Activated CD4-positive, alpha-beta T cell treated with anti-CD3 and anti-CD28 coated beads for 36 hours (primary cell): ENCODE results near the gene CTSC. TPM values are rescaled to one million over a fixed set of nuclear protein-coding genes. Genes with fewer than 3 reads are reported as not detected.
A peak's percentile ranks its signal among the peaks of the same experiment; 100 is the strongest.
"Not testable (repeated sequence)": the region's sequence is repeated elsewhere in the genome, so short reads cannot be mapped to it uniquely, and the experiment has no call there.

ENCODE experiments used
- ATAC-seq: fragments of 200-7000 bp; cut with Tn5 transposase; one replicate; pipeline ENCODE4 v1.10.0; 2021; ENCODE audit warnings: mild to moderate bottlenecking, moderate library complexity
- CTCF ChIA-PET: fragments of 350-600 bp; sonication (Branson Sonifier 250); formaldehyde crosslinking; loops from one replicate; lab custom pipeline; 2021; ENCODE audit warnings: antibody characterized with exemption; lab: Charles Lee
- POLR2A ChIA-PET: fragments of 350-600 bp; sonication (Branson Sonifier 250); formaldehyde crosslinking; loops from one replicate; lab custom pipeline; 2021; ENCODE audit warnings: antibody characterized with exemption, inconsistent platforms; lab: Charles Lee
- DNase-seq: peaks from one replicate; pipeline ENCODE4 v3.0.0-alpha.2; 2020
- H3K27ac Mint-ChIP-seq: one replicate; pipeline ENCODE4 v1.8.0; 2021; ENCODE audit warnings: mixed read lengths
- H3K27me3 Mint-ChIP-seq: one replicate; pipeline ENCODE4 v1.8.0; 2021; ENCODE audit warnings: mixed read lengths
- H3K36me3 Mint-ChIP-seq: one replicate; pipeline ENCODE4 v1.8.0; 2021; ENCODE audit warnings: low read depth, mixed read lengths
- H3K4me1 Mint-ChIP-seq: one replicate; pipeline ENCODE4 v1.8.0; 2021; ENCODE audit warnings: mixed read lengths
- H3K4me3 Mint-ChIP-seq: one replicate; pipeline ENCODE4 v1.8.0; 2021; ENCODE audit warnings: mild to moderate bottlenecking, moderate library complexity, mixed read lengths
- H3K9me3 Mint-ChIP-seq: one replicate; pipeline ENCODE4 v1.8.0; 2021; ENCODE audit warnings: low read depth, mixed read lengths
- intact Hi-C, 2 experiments: fragments of 100-400 bp; cut with DNase I in 1 of 2; cut with micrococcal nuclease in 1 of 2; formaldehyde crosslinking; loops; one replicate each; pipeline versions ENCODE4 v1.14.2 to v1.15.1; 2022 to 2024; cut with DNase I, micrococcal nuclease
- total RNA-seq, 2 experiments: library from RNA; stranded (reverse); gene quantifications; one replicate each; pipeline ENCODE4 v1.2.3, GENCODE V29; 2021

CTSC gene
- total RNA-seq, 2 experiments from 2014 or later: 53.1 to 59.4 TPM

- Mint-ChIP-seq H3K27ac (no peak overlapping the region), H3K27me3 (no peaks in the 10 kb centered on the region), H3K4me3 (no peak overlapping the region), H3K9me3 (no peaks in the 10 kb centered on the region), H3K4me1 (peaks cover 61% of the 10 kb centered on the region), H3K36me3 (peaks cover 57% of the 10 kb centered on the region)
- DNase-seq (no peak), ATAC-seq (no peak)
- intact Hi-C loops: no loop called here
- CTCF ChIA-PET: interaction anchor here (0.7 kb wide), 1 partner anchor 71 kb away, joined by 3 read pairs; no protein-coding TSS in a partner anchor
- POLR2A ChIA-PET: no interaction called here
These were observed 4.7 kb downstream of the CTSC start for GRCh38 chr11:88332851-88333250.

GRCh38 chr11:88330826-88331428 lies 6.6 kb downstream of the CTSC start:
- POLR2A ChIA-PET: interaction anchor here (0.7 to 0.8 kb wide), 2 partner anchors 13 to 29 kb away, joined by 4 read pairs; no protein-coding TSS in a partner anchor
- H3K27ac Mint-ChIP-seq: no peak overlapping the region
- DNase-seq (no peak), ATAC-seq (no peak)
- CTCF ChIA-PET: interaction anchor here (1.1 kb wide), 1 partner anchor 37 kb away, joined by 3 read pairs; no protein-coding TSS in a partner anchor
- H3K27me3 Mint-ChIP-seq: no peaks in the 10 kb centered on the region
- no peaks in the 10 kb centered on the region for H3K9me3 Mint-ChIP-seq
- intact Hi-C loops: no loop called here
- H3K4me1 Mint-ChIP-seq: peaks cover 79% of the 10 kb centered on the region
- H3K36me3 Mint-ChIP-seq: peaks cover 70% of the 10 kb centered on the region
- H3K4me3 Mint-ChIP-seq: no peak overlapping the region

- H3K27me3 Mint-ChIP-seq: no peaks in the 10 kb centered on the region
- ChIA-PET POLR2A (interaction anchor here (0.6 to 0.9 kb wide), 3 partner anchors 25 to 91 kb away, joined by 3 to 4 read pairs (median 3); no protein-coding TSS in a partner anchor), CTCF (no interaction called here)
- H3K4me1 Mint-ChIP-seq: peaks cover 81% of the 10 kb centered on the region
- ATAC-seq: no peak
- H3K9me3 Mint-ChIP-seq: no peaks in the 10 kb centered on the region
- H3K27ac Mint-ChIP-seq: no peak overlapping the region
- DNase-seq: no peak
- intact Hi-C loops: no loop called here
- no peak overlapping the region for H3K4me3 Mint-ChIP-seq
- H3K36me3 Mint-ChIP-seq: peaks cover 65% of the 10 kb centered on the region
These were observed 7.8 kb downstream of the CTSC start for GRCh38 chr11:88329563-88330250.

GRCh38 chr11:88327462-88328143 lies 9.9 kb downstream of the CTSC start:
- intact Hi-C loops: no loop called here
- Mint-ChIP-seq H3K9me3 (no peaks in the 10 kb centered on the region), H3K36me3 (peaks cover 72% of the 10 kb centered on the region), H3K4me3 (no peak overlapping the region), H3K27me3 (no peaks in the 10 kb centered on the region), H3K4me1 (peaks cover 86% of the 10 kb centered on the region), H3K27ac (no peak overlapping the region)
- peak; percentile 45 for ATAC-seq
- ChIA-PET CTCF (interaction anchor here (0.6 to 1.4 kb wide), 8 partner anchors 9 to 216 kb away, joined by 3 to 5 read pairs (median 3); no protein-coding TSS in a partner anchor), POLR2A (interaction anchor here (1.0 kb wide), 1 partner anchor 10 kb away, joined by 4 read pairs; the partner anchor contains the start of gene CTSC)
- no peak for DNase-seq

- Mint-ChIP-seq H3K4me3 (no peak overlapping the region), H3K9me3 (no peaks in the 10 kb centered on the region), H3K27ac (no peak overlapping the region), H3K27me3 (no peaks in the 10 kb centered on the region), H3K4me1 (peaks cover 88% of the 10 kb centered on the region), H3K36me3 (peaks cover 77% of the 10 kb centered on the region)
- ATAC-seq (no peak), DNase-seq (no peak)
- ChIA-PET POLR2A (interaction anchor here (0.6 kb wide), 1 partner anchor 32 kb away, joined by 3 read pairs; no protein-coding TSS in a partner anchor), CTCF (interaction anchor here (0.6 to 1.2 kb wide), 5 partner anchors 9 to 217 kb away, joined by 3 to 5 read pairs (median 3); no protein-coding TSS in a partner anchor)
- intact Hi-C loops: no loop called here
These were observed 10.5 kb downstream of the CTSC start for GRCh38 chr11:88327061-88327460.

- no peak overlapping the region for H3K4me3 Mint-ChIP-seq
- ChIA-PET CTCF (no interaction called here), POLR2A (interaction anchor here (0.6 kb wide), 1 partner anchor 33 kb away, joined by 3 read pairs; no protein-coding TSS in a partner anchor)
- intact Hi-C loops: no loop called here
- peaks cover 89% of the 10 kb centered on the region for H3K4me1 Mint-ChIP-seq
- H3K27ac Mint-ChIP-seq: peak overlapping the region; percentile 6
- DNase-seq (no peak), ATAC-seq (no peak)
- no peaks in the 10 kb centered on the region for H3K9me3 Mint-ChIP-seq
- H3K27me3 Mint-ChIP-seq: no peaks in the 10 kb centered on the region
- peaks cover 80% of the 10 kb centered on the region for H3K36me3 Mint-ChIP-seq
These were observed 11.4 kb downstream of the CTSC start for GRCh38 chr11:88326099-88326498.

- H3K27ac Mint-ChIP-seq: peak overlapping the region; percentile 49
- no peak overlapping the region for H3K4me3 Mint-ChIP-seq
- no peak for ATAC-seq
These were observed 12.8 kb downstream of the CTSC start for GRCh38 chr11:88324562-88325345.

GRCh38 chr11:88322881-88323280 lies 14.7 kb downstream of the CTSC start:
- ATAC-seq, DNase-seq, H3K27ac Mint-ChIP-seq, intact Hi-C loops, H3K4me3 Mint-ChIP-seq, H3K27me3 Mint-ChIP-seq, POLR2A ChIA-PET, H3K9me3 Mint-ChIP-seq: not testable (repeated sequence)
- CTCF ChIA-PET: interaction anchor here (0.6 kb wide), 1 partner anchor 190 kb away, joined by 4 read pairs; no protein-coding TSS in a partner anchor
- H3K36me3 Mint-ChIP-seq: peaks cover 55% of the 10 kb centered on the region
- peaks cover 66% of the 10 kb centered on the region for H3K4me1 Mint-ChIP-seq

More at GRCh38 chr11:88324562-88325345, 12.8 kb downstream of the CTSC start:
- no peaks in the 10 kb centered on the region for H3K9me3 Mint-ChIP-seq
- no peaks in the 10 kb centered on the region for H3K27me3 Mint-ChIP-seq
- intact Hi-C loops: no loop called here
- peaks cover 69% of the 10 kb centered on the region for H3K36me3 Mint-ChIP-seq
- CTCF ChIA-PET: interaction anchor here (0.6 to 1.2 kb wide), 2 partner anchors 93 to 104 kb away, joined by 3 read pairs; no protein-coding TSS in a partner anchor
- DNase-seq: no peak
- peaks cover 82% of the 10 kb centered on the region for H3K4me1 Mint-ChIP-seq
- POLR2A ChIA-PET: no interaction called here

GRCh38 chr11:88321412-88321811 lies 16.1 kb downstream of the CTSC start:
- H3K9me3 Mint-ChIP-seq, H3K27ac Mint-ChIP-seq, POLR2A ChIA-PET, intact Hi-C loops, ATAC-seq, CTCF ChIA-PET, DNase-seq, H3K4me3 Mint-ChIP-seq, H3K27me3 Mint-ChIP-seq: not testable (repeated sequence)
- Mint-ChIP-seq H3K36me3 (peaks cover 46% of the 10 kb centered on the region), H3K4me1 (peaks cover 51% of the 10 kb centered on the region)

- POLR2A ChIA-PET: no interaction called here
- H3K27me3 Mint-ChIP-seq: no peaks in the 10 kb centered on the region
- no peak for ATAC-seq
- CTCF ChIA-PET: interaction anchor here (0.6 to 1.2 kb wide), 4 partner anchors 9 to 1849 kb away, joined by 3 to 4 read pairs (median 3); no protein-coding TSS in a partner anchor
- no peak overlapping the region for H3K4me3 Mint-ChIP-seq
- no peaks in the 10 kb centered on the region for H3K9me3 Mint-ChIP-seq
- intact Hi-C loops: no loop called here
- DNase-seq: no peak
- no peak overlapping the region for H3K27ac Mint-ChIP-seq
- H3K4me1 Mint-ChIP-seq: peaks cover 40% of the 10 kb centered on the region
- H3K36me3 Mint-ChIP-seq: peaks cover 40% of the 10 kb centered on the region
These were observed 17.4 kb downstream of the CTSC start for GRCh38 chr11:88320149-88320559.
